Retinal pigment epithelial cell (primary cell): ENCODE data around the gene POLR1D.

Experiments
- DNase-seq: peaks from one replicate; pipeline ENCODE4 v3.0.0-alpha.2; 2010; ENCODE audit warnings: low read depth
- H3K4me3 ChIP-seq: 2 replicates; pipeline ENCODE4 v1.5.1; 2011; ENCODE audit warnings: mild to moderate bottlenecking, low read length, control low read depth, moderate library complexity
- CTCF ChIP-seq: conservative IDR thresholded peaks from 2 replicates; pipeline ENCODE4 v1.5.1; 2011; ENCODE audit warnings: low read depth, low read length, control low read depth, inconsistent platforms

Gene POLR1D

GRCh38 chr13:27587095-27587746, 34.5 kb upstream of the POLR1D start:
- no peak for TF ChIP-seq CTCF
- no peak overlapping the region for H3K4me3 ChIP-seq
- no peak for DNase-seq

GRCh38 chr13:27588405-27588804, 33.3 kb upstream of the POLR1D start:
- no peak overlapping the region for H3K4me3 ChIP-seq
- no peak for DNase-seq
- no peak for TF ChIP-seq CTCF

- no peak for TF ChIP-seq CTCF
- no peak overlapping the region for H3K4me3 ChIP-seq
- DNase-seq: no peak
These were observed 28.8 kb upstream of the POLR1D start for GRCh38 chr13:27592865-27593264.

GRCh38 chr13:27593267-27593666, 28.4 kb upstream of the POLR1D start:
- no peak overlapping the region for H3K4me3 ChIP-seq
- TF ChIP-seq CTCF: no peak
- no peak for DNase-seq

GRCh38 chr13:27595055-27595811, 26.5 kb upstream of the POLR1D start:
- no peak for DNase-seq
- H3K4me3 ChIP-seq: no peak overlapping the region
- TF ChIP-seq CTCF: no peak

GRCh38 chr13:27599096-27599495, 22.6 kb upstream of the POLR1D start:
- no peak overlapping the region for H3K4me3 ChIP-seq
- no peak for TF ChIP-seq CTCF
- DNase-seq: no peak

GRCh38 chr13:27599845-27600553, 21.7 kb upstream of the POLR1D start:
- no peak for TF ChIP-seq CTCF
- peak; percentile 75 for DNase-seq
- H3K4me3 ChIP-seq: no peak overlapping the region
